Measurements from ENCODE around the gene CLDND2. TPM values are rescaled to one million over a fixed set of nuclear protein-coding genes. Genes with fewer than 3 reads are reported as not detected.

Gene CLDND2
- total RNA-seq, 2 experiments from 2014 or later = 11.6 to 13.4 TPM

DNA sequence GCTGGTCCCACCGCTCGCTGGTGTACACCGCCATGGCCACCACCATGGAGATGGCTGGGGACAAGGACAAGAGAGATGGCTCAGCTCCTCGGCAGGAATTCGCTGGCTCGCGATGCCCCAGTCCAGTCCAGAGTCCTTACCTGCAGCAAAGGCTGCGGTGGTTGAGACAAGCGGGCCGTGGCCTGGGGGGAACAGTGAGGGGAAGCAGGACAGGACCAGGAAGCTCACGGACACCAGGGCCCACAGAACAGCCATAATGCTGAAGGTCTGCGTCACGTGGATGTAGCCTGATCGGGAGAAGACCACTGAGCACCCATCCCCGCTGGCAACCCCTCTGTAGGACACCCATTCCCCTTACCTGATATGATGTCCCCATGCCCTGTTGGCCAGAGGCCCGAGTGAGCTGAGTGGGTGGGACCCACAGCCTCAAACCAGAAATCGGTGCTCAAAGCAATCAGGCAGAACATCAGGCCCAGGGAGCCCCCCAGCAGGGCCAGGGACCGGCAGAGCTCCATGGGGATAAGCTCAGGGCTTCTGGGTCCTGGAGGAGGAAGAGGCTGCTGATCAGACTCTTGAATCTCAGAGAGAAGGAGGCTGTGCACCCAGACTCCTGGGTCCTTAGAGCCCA, 3.3 kb upstream of the CLDND2 start:
- Mint-ChIP-seq H3K9me3 (no peaks in the 10 kb centered on the region), H3K4me3 (peak overlapping the region; percentile 85), H3K36me3 (peaks cover 13% of the 10 kb centered on the region), H3K27me3 (no peaks in the 10 kb centered on the region), H3K27ac (peak overlapping the region; percentile 99), H3K4me1 (peaks cover 65% of the 10 kb centered on the region)
- ATAC-seq (ENCODE audit: low read depth) (no peak), DNase-seq (no peak)
- POLR2A ChIA-PET = interaction anchor here (0.7 to 6.4 kb wide), 11 partner anchors 9 to 69 kb away, joined by 3 to 85 read pairs (median 5); partner anchors contain the start of gene VSIG10L

DNA sequence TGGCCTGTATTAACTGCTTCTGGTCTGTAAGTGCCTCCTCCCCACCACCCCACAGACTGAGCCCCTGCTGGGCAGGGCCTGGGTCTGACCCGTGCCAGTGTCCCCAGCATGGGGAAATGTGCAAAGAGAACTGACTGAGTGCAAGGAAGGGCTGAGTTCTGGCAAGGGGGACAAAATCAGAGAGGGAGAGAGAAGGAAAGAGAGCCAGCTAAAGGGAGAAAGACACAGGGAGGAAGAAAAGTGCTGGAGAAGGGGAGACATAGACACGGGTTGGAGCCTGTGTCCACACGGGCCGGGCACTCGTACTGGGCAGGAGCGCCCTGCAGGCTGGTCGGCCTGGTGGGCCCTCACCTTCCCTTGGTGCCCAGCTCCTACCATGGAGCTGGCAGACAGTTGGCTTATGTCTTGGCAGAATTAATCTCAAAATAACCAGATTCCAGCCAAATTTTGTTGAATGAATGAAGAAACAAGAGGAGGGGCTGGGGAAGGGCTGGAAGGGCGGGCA, 2.4 kb upstream of the CLDND2 start:
- POLR2A ChIA-PET = interaction anchor here (0.7 to 6.4 kb wide), 5 partner anchors 13 to 40 kb away, joined by 3 to 85 read pairs (median 4); no protein-coding TSS in a partner anchor
- H3K36me3 Mint-ChIP-seq = peaks cover 14% of the 10 kb centered on the region
- H3K4me1 Mint-ChIP-seq = peaks cover 63% of the 10 kb centered on the region
- H3K9me3 Mint-ChIP-seq = no peaks in the 10 kb centered on the region
- peak overlapping the region; percentile 85 for H3K4me3 Mint-ChIP-seq
- DNase-seq = no peak
- ATAC-seq (ENCODE audit: low read depth) = no peak
- H3K27me3 Mint-ChIP-seq = no peaks in the 10 kb centered on the region
- H3K27ac Mint-ChIP-seq = peak overlapping the region; percentile 99

GRCh38 chr19:51370230-51370629, 1.4 kb upstream of the CLDND2 start:
- Mint-ChIP-seq H3K27me3 (no peaks in the 10 kb centered on the region), H3K9me3 (no peaks in the 10 kb centered on the region), H3K27ac (peak overlapping the region; percentile 99), H3K4me1 (peaks cover 58% of the 10 kb centered on the region), H3K36me3 (peaks cover 14% of the 10 kb centered on the region), H3K4me3 (peak overlapping the region; percentile 85)
- DNase-seq (no peak), ATAC-seq (ENCODE audit: low read depth) (no peak)
- POLR2A ChIA-PET = interaction anchor here (0.7 to 6.4 kb wide), 2 partner anchors 24 to 644 kb away, joined by 3 to 85 read pairs; no protein-coding TSS in a partner anchor

GRCh38 chr19:51367565-51368365, 1.0 kb downstream of the CLDND2 start:
- POLR2A ChIA-PET = interaction anchor here (0.6 to 6.4 kb wide), 9 partner anchors 8 to 28 kb away, joined by 3 to 85 read pairs (median 3); partner anchors contain the start of gene LIM2
- peaks cover 53% of the 10 kb centered on the region for H3K4me1 Mint-ChIP-seq
- ATAC-seq (ENCODE audit: low read depth) = peak; percentile 73

DNA sequence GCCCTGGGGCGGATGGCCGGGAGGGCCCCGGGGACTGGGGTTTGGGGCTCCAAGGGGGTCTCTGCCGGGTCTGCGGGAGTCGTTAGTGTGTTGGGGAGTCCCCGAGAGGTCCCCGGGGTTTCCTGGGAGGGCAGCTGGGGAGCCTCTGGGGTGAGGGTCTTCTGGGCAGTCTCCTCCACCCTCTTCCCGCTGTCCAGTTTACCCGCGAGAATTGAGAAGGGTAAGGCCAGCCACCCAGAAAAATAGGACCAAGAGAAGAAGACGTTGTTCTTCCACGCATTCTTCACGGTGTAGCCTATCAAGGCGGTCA, 1.6 kb downstream of the CLDND2 start:
- H3K27ac Mint-ChIP-seq = peak overlapping the region; percentile 94
- H3K4me3 Mint-ChIP-seq = peak overlapping the region; percentile 94
- peaks cover 29% of the 10 kb centered on the region for H3K36me3 Mint-ChIP-seq
- no peak for DNase-seq
- H3K4me1 Mint-ChIP-seq = peaks cover 56% of the 10 kb centered on the region
- POLR2A ChIA-PET = interaction anchor here (0.6 to 6.4 kb wide), 7 partner anchors 8 to 28 kb away, joined by 3 to 85 read pairs (median 3); no protein-coding TSS in a partner anchor
- no peak for ATAC-seq (ENCODE audit: low read depth)
- H3K9me3 Mint-ChIP-seq = no peaks in the 10 kb centered on the region
- H3K27me3 Mint-ChIP-seq = no peaks in the 10 kb centered on the region

More at GRCh38 chr19:51367565-51368365, 1.0 kb downstream of the CLDND2 start:
- peaks cover 27% of the 10 kb centered on the region for H3K36me3 Mint-ChIP-seq
- DNase-seq = peak; percentile 96
- peak overlapping the region; percentile 94 for H3K27ac Mint-ChIP-seq
- H3K4me3 Mint-ChIP-seq = peak overlapping the region; percentile 94
- no peaks in the 10 kb centered on the region for H3K27me3 Mint-ChIP-seq
- H3K9me3 Mint-ChIP-seq = no peaks in the 10 kb centered on the region

- H3K27ac Mint-ChIP-seq = peak overlapping the region; percentile 94
- ATAC-seq (ENCODE audit: low read depth) (peak; percentile 51), DNase-seq (peak; percentile 87)
- POLR2A ChIA-PET = interaction anchor here (0.6 to 2.5 kb wide), 5 partner anchors 12 to 29 kb away, joined by 3 to 11 read pairs (median 7); no protein-coding TSS in a partner anchor
- H3K27me3 Mint-ChIP-seq = no peaks in the 10 kb centered on the region
- peaks cover 29% of the 10 kb centered on the region for H3K36me3 Mint-ChIP-seq
- peaks cover 58% of the 10 kb centered on the region for H3K4me1 Mint-ChIP-seq
- H3K4me3 Mint-ChIP-seq = peak overlapping the region; percentile 94
- H3K9me3 Mint-ChIP-seq = no peaks in the 10 kb centered on the region
Observed at GRCh38 chr19:51366389-51367254, 2.2 kb downstream of the CLDND2 start.

DNA sequence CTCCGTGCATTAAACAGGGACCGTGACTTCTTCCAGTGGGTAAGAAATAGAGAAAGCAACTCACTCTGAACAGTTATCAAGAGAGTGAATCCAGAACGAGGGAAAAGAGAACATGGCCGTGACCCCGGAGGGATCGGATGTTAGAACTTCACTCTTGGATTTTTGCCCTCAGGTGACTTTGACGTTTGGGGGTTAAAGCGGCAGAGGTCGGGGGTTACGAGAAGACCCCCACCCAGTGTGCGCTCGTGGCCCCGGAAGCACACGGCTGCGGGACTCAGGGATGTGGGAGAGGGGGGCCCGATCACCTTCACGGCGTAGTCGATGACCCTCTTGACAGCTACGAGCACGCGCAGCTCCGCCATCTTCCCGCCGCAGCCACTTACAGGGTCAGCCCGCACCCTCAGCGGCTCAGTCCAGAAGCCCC, 2.8 kb downstream of the CLDND2 start, which contains the start of gene ETFB:
Gene ETFB, minus strand, starts transcription at position 424 of the 424 bp plus-strand sequence. Its CDS starts 62 bp downstream, at position 362.
- Mint-ChIP-seq H3K4me1 (peaks cover 56% of the 10 kb centered on the region), H3K4me3 (peak within 1 kb of the TSS; percentile 94), H3K36me3 (peaks cover 28% of the 10 kb centered on the region), H3K27me3 (no peaks in the 10 kb centered on the region), H3K27ac (peak within 1 kb of the TSS; percentile 94), H3K9me3 (no peaks in the 10 kb centered on the region)
- POLR2A ChIA-PET = interaction anchor here (1.1 to 2.5 kb wide), 4 partner anchors 11 to 29 kb away, joined by 7 to 11 read pairs (median 8); no protein-coding TSS in a partner anchor
- DNase-seq (no peak), ATAC-seq (ENCODE audit: low read depth) (no peak)

DNA sequence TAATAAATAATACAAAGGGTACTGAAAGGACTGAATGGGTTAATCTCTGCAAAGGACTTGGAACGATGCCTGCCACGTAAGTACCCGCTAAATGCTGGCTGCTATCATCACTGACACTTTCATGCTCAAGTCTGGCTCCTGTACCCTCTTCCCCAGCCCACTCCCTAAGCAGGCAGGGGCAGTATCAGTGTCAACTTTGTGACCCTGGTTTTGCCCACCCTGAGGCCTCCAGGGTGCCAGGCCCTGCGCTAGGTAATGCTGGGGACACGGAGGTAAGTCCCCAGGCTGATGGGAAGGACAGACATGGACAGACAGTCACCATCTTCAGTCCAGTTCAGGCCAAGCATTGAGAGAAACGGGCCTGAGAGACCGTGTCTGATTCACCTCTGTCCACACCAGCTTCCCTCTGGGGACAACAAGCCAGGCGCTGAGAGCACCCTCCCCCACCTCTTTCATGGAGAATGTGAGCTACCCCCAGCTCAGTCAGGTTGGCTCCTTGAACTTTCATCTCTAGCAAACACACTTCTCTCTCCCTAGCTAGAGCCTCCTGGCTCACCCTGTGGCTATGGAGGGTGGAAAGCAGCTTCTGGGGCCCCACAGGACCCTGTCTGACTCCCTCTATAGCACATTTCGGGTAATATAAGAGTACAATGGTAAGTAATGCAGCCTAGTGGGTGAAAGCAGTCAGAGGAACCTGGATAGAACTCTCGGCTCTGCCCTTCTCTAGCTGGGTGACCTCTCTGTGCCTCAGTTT, 3.4 kb downstream of the CLDND2 start:
- H3K36me3 Mint-ChIP-seq = peaks cover 25% of the 10 kb centered on the region
- peak overlapping the region; percentile 94 for H3K4me3 Mint-ChIP-seq
- no peaks in the 10 kb centered on the region for H3K9me3 Mint-ChIP-seq
- ATAC-seq (ENCODE audit: low read depth) = no peak
- peak overlapping the region; percentile 94 for H3K27ac Mint-ChIP-seq
- POLR2A ChIA-PET = interaction anchor here (0.5 to 2.5 kb wide), 6 partner anchors 11 to 640 kb away, joined by 3 to 11 read pairs (median 7); no protein-coding TSS in a partner anchor
- no peaks in the 10 kb centered on the region for H3K27me3 Mint-ChIP-seq
- peaks cover 53% of the 10 kb centered on the region for H3K4me1 Mint-ChIP-seq
- peak; percentile 52 for DNase-seq

GRCh38 chr19:51364200-51365106, 4.3 kb downstream of the CLDND2 start:
- Mint-ChIP-seq H3K4me1 (peaks cover 50% of the 10 kb centered on the region), H3K9me3 (no peaks in the 10 kb centered on the region)
- POLR2A ChIA-PET = interaction anchor here (1.0 to 2.5 kb wide), 4 partner anchors 10 to 77 kb away, joined by 3 to 11 read pairs (median 3); no protein-coding TSS in a partner anchor

DNA sequence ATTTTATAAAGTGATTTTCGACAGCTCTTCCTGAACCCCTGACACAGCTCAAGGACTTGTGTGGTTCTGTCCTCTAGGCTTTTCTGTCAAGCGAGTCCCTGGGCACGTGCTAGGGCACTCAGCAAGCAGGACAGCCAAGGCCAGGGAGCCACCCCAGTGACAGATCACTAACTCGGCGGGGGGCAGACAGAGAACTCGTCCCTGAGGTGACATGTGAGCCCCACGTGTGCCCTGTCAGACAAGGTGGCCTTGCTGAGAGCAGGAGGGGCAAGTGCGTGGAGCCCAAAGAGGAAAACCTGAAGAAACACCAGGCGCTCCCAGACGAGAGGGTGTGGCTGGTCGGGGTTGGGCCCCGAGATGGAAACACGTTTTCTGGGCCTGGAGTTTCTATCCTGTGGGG, 7.6 kb downstream of the CLDND2 start:
- H3K4me1 Mint-ChIP-seq = peaks cover 47% of the 10 kb centered on the region

More at GRCh38 chr19:51364200-51365106, 4.3 kb downstream of the CLDND2 start:
- peaks cover 22% of the 10 kb centered on the region for H3K36me3 Mint-ChIP-seq
- no peaks in the 10 kb centered on the region for H3K27me3 Mint-ChIP-seq
- H3K27ac Mint-ChIP-seq = peak overlapping the region; percentile 48
- ATAC-seq (ENCODE audit: low read depth) (no peak), DNase-seq (no peak)
- peak overlapping the region; percentile 62 for H3K4me3 Mint-ChIP-seq

GRCh38 chr19:51359294-51359693, 9.5 kb downstream of the CLDND2 start:
- no peak overlapping the region for H3K27ac Mint-ChIP-seq
- H3K36me3 Mint-ChIP-seq = peaks cover 37% of the 10 kb centered on the region
- H3K9me3 Mint-ChIP-seq = no peaks in the 10 kb centered on the region
- no peak overlapping the region for H3K4me3 Mint-ChIP-seq
- peaks cover 50% of the 10 kb centered on the region for H3K4me1 Mint-ChIP-seq
- no peaks in the 10 kb centered on the region for H3K27me3 Mint-ChIP-seq
- DNase-seq (no peak), ATAC-seq (ENCODE audit: low read depth) (no peak)
- POLR2A ChIA-PET = interaction anchor here (0.9 to 1.3 kb wide), 4 partner anchors 9 to 35 kb away, joined by 3 to 5 read pairs (median 4); partner anchors contain the start of gene NKG7

More for the DNA sequence above, 7.6 kb downstream of the CLDND2 start:
- POLR2A ChIA-PET = interaction anchor here (3.3 kb wide), 1 partner anchor 33 kb away, joined by 17 read pairs; no protein-coding TSS in a partner anchor
- no peak for ATAC-seq (ENCODE audit: low read depth)
- DNase-seq = no peak
- Mint-ChIP-seq H3K4me3 (no peak overlapping the region), H3K27me3 (no peaks in the 10 kb centered on the region), H3K9me3 (no peaks in the 10 kb centered on the region), H3K27ac (no peak overlapping the region), H3K36me3 (peaks cover 35% of the 10 kb centered on the region)

Data from activated naive CD8-positive, alpha-beta T cell treated with anti-CD3 and anti-CD28 coated beads, Interleukin-2, amount 10 ng/mL, durations not matched to agents 7 days and 5 days (primary cell).